Bone marrow (tissue), 2 donors: ENCODE data around the gene CRYGB.
"Not testable (repeated sequence)": the region's sequence is repeated elsewhere in the genome, so short reads cannot be mapped to it uniquely, and the experiment has no call there.

Source experiments
- DNase-seq, 2 donors: peaks; one replicate each; lab custom pipeline; 2025; lab: John Stamatoyannopoulos, UW

Gene CRYGB

DNA sequence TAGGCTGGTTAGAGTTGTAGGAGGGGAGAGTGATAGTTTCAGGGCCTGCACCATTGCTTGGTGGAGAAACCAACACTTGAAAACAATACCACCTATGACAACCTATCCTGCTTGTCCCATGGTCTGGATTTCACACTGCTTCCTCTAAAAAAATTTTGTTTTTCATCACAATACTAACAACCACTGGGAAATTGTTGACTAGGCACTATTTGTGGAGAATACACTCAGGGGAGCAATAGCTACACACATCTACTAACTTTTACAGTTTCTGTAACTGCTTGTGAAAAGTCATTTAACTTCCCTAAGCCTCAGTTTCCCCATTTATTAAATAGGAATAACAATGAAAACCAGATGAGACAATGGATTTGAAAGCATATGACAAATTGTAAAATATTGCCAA, 4.1 kb upstream of the CRYGB start:
- no peak for DNase-seq

DNA sequence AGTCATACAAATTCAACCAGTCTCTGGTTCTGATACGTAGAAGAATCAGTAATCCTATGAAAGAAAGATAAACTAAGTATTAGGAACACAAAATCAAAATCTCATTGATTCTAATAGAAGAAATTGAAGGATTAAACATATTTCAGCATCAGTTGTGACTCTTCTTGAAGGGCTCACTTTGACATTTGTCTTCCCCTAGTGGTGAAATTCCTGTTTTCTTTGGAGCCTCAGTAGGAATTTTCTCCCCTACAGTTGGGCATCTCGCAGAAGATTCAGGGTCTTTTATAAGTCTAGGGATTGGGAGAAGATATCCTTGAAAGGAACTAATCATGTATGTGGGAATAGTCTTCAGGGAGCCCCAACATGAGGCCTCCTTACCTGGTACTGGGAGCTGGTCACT, 2.8 kb upstream of the CRYGB start:
- DNase-seq, result no peak

DNA sequence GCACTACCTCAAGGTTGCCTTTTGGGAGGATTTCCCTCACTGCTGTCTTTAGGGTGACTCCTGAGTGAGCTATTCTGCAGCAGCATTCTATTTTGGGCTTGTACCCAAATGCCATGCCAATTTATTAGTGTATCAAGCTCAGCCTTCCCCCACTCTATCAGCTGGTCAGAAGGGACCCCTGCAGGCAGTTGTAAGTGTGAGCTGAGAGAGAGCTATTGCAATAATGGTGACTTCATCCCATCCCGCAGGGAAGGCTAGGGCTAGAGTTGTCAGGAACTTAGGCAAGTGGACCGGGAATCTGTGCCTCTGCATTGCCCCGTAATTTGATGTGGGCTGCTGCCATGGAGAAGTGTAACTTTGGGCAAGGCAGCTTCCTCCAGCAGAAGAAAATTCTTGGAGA, 1.8 kb upstream of the CRYGB start:
- no peak for DNase-seq

DNA sequence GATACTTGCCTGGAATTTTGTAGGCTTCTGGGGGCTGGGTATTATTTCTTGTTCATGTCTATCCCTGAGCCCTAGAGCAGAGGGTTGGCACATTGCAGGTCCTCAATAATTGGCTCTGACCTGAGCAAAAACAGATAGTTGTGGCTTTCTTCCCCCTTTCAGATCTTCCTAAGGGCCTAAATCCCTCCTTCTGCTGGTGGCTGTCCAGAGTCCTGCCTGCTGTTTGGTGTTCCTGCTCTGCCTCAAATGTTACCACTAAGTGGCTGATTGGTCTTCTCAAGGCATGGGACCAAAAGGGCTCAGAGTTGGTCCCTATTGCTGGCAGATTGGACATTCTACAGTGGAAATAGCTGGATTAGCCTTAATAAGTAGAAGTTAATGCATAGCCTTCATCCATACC, 1.1 kb upstream of the CRYGB start:
- no peak for DNase-seq

DNA sequence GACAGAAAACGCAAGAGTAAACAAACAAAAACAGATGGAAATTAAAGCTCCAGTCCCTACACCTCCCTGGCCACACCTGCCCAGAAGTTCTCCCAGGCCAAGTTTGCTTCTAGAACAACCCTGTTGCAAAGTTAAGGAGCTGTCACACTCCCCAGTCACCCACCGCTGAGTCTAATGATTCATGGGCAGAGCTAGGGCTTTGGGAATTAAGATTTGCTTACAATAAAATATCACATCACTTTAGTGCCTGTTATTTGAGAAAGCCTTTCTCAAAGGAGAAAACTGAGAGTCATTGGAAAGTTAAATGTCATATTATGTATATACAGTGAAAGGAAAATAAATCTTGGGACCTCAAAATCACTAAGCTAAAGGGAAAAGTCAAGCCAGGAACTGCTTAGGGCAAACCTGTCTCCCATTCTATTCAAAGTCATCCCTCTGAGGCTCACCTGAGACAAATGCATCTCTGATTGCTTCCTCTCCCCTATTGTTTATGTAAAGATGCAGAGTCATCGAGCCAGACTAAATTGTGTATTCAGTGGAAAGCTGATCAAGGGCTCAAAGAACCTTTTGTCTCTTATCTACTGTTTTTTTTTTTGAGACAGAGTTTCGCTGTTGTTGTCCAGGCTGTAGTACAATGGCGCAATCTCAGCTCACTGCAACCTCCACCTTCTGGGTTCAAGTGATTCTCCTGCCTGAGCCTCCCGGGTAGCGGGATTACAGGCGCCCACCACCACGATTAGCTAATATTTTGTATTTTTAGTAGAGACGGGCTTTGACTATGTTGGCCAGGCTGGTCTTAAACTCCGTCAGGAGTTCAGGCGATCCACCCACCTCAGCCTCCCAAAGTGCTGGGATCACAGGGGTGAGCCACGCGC, 2.8 kb downstream of the CRYGB start:
- no peak for DNase-seq

DNA sequence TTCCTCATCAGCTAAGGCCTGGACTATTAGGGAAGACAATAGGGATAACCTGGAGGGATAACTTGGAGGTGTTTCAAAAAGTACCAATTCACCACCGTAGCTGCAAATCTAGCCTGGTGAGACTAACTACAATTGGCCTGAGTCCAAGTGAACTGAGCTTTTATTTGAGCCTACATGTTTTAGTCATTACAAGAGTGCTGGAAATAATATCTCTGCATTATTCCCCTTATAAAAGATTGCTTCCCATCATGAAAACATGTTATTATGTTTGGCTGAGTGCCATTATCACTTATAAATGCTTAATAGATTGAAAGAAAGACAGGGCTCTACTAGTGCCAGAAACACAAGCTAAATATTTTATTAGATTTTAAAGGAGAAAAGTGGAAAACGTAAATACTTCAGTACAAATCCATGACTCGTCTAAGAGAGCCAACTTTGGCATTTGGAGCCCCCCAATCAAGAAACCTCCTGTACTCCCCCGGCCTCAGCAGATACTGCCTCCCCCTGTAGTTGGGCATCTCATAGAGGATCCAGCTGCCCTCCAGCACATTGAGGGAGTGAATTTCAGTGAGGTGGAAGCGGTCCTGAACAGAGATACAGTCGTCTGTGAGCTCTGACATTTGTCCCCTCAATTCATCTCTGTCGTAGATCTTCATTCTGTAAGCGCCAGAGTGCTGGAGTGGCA, 3.6 kb downstream of the CRYGB start:
- DNase-seq, result no peak

DNA sequence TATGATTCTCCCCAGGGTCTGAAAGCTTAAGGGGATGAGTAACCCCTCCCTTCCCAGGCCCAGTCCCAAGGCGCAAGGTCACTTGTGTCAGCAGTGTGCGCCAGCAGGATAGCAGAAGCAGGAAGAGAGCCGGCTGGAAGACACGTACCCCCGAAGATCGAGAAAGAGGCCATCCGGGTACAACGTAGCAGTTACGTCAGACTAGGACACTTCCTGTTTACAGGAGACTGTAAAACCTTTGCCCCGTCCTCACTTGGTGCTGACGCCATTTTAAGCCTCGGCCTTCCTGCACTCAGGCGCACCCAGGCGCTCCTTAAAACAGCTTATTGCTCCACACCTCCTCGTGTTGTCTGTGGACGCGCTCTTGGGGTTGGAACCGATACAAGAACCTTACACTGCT, 6.5 kb downstream of the CRYGB start:
- DNase-seq, result no peak

DNA sequence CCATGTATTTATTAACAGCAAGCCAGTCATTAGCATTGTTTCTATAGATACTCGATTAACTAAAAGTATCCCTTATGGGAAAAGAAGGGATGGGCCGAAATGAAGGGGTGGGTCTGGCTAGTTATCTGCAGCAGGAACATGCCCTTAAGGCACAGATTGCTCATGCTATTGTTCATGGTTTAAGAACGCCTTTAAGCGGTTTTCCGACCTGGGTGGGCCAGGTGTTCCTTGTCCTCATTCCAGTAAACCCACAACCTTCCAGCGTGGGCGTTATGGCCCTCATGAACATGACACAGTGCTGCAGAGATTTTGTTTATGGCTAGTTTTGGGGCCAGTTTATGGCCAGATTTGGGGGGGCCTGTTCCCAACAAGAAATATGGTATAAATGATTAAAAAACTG, 7.6 kb downstream of the CRYGB start:
- DNase-seq, result not testable (repeated sequence)

DNA sequence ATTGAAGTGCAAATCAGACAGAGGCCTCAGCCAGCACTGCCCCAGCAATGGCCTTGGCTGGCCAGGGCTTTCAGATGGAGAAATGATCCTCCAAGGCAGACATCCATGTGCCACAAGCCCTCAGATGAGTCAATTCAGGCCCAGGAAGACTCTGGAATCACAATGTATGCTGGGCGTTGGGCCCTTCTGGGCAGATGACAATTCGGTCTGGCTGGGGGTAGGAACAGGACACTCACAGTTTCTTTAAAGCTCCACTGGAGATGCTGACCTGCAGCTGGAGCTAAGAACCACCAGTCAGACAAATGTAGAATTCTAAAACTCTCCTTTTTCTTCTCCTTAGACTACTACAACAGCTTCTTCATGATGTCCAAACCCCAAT, 9.3 kb downstream of the CRYGB start:
- no peak for DNase-seq

DNA sequence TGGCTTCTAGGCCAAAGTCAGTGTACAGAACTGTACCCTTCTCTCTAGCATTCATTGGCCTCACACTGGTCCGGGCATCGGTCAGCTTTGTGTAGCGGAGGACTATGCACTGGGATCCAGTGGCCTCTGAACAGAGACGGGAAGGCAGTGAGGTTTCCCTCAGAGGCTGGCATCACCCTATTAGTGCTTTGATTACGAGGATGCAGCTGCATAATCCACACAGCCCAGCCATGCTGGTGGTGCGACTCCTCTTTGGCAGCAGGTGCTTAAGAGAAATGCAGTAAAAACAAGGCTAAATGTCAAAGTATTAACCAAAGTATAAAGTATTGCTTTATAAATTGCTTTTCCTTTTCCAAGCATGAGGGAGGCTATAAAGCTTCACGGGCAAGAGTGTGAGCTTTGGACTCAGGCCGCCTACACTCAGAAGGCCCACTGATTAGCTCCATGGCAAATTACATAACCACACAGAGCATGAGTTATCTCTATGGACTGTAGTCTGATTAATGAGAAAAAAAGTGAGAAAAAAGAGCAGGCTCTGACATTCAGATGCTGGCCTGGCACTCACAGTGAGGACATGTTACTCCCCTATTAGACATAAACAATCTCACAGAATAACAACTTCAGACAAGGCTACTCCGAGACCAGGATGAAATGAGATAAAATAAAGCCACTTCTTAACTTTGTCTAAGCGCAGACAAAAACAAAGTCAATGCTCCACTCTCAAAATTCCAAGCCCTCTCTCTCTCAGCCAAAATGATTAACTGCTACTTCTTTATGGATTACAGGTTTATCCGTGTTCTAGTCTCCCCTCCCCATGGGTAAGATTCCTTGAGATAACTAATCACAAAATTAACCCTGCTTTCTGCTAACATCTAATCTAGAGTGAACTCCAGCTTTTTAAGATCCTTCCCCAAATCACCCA, 9.9 kb downstream of the CRYGB start:
- DNase-seq, result no peak

DNA sequence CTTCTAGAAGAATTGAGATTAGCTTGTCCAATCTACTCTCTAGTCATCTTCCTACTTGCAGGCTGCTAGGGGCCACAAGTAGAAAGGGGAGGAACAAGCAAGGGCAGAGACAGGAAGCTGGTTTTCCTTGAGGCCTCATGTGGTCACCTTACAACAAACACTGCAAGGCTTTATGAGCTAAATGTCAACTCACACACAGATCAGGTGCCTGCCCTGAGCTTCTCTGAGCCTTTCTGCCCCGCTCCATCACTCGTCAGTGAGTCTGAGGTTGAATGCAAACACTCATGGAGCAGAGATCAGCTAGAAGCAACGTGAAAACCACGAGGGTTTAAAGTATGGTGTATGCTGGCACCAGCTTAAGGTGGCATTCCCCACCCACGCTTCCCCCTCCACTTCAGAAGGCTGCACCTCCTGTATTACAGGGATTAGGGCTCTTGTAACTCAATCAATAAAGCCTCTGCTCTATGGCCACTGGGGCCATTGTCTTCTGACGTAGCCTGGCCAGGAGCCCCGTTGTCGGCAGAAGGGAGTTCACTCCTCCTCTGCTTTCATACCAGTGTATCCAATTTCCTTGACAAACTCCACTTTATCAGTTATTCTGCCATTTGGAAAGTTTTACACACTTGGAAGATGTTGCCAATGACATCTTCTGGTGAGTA, 10.9 kb downstream of the CRYGB start:
- DNase-seq, result peak in 1 of 2 donors; percentile 9

DNA sequence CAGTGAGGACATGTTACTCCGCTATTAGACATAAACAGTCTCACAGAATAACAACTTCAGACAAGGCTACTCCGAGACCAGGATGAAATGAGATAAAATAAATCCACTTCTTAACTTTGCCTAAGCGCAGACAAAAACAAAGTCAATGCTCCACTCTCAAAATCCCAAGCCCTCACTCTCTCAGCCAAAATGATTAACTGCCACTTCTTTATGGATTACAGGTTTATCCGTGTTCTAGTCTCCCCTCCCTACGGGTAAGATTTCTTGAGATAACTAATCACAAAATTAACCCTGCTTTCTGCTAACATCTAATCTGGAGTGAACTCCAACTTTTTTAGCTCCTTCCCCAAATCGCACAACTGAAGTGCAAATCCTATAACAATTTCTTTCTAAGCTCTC, 15.2 kb downstream of the CRYGB start:
- DNase-seq, result no peak

DNA sequence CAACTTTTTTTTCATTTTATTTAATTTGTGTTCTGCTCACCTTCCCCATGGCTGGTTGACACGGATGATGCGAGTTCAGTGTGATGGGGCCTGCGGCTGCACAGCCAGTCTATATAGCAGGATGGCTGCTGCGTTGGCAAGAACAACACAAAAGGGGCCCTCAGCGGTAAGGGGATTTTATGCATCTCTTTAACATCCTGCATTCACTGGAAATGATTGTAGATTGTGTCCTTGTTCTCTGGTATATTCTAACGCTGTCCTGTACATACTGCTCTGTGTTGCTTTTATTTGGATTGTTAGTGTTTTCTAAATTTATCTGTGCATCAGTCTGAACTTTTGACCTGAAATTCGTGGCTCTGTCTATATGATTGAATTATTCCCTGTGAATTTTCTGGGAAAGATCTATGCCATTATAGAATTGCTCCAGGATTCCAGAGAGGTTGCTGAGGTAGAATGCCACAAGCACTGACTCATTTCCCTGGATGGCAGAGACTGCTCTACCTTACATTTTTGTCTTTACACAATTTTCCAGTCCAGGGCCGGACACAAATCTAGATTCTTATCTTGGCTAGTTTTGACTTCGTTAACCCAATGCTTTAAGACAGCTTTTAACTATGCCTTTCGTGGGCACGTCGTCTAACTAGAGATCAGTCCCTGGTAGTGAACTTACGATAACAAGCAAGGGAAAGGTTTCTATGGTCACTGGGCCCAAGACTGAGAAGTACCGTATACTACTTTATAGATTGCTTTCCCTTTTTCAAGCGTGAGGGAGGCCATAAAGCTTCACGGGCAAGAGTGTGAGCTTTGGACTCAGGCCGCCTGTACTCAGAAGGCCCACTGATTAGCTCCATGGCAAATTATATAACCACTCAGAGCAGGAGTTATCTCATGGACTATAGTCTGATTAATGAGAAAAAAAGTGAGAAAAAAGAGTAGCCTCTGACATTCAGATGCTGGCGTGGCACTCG, 15.9 kb downstream of the CRYGB start, which contains the start of gene CRYGC:
TSS of gene CRYGC (minus strand) at position 85 of the 968 bp plus-strand sequence. CDS start at position 49, 36 bp downstream.
- no peak for DNase-seq

DNA sequence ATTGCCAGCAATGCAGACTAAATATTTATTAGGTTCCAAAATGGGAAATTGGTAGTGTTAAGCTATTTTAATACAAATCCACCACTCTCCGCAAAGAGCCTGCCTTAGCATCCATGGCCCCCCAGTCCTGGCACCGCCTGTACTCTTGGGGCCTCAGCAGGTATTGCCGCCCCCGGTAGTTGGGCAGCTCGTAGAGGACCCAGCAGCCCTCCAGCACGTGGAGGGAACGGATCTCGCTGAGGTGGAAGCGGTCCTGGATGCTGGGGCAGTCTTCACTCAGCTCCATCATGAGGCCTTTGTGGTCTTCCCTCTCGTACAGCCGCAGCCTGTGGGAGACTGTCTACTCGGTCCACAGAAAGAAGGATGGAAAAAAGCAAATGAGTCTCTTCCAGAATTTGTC, 17.8 kb downstream of the CRYGB start:
- DNase-seq, result no peak

DNA sequence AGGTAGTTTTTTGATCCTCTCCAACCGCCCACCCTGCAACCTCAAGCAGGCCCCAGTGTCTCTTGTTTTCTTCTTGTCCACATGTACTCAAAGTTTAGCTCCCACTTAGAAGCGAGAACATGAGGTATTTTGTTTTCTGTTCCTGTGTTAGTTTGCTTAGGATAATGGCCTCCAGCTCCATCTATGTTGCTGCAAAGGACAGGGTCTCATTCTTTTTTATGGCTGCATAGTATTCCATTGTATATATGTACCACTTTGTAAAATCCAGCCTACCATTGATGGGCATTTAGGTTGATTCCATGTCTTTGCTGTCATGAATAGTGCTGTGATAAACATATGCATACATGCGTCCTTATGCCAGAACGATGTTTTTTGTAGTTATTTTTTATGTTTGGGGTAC, 18.9 kb downstream of the CRYGB start:
- DNase-seq, result no peak

DNA sequence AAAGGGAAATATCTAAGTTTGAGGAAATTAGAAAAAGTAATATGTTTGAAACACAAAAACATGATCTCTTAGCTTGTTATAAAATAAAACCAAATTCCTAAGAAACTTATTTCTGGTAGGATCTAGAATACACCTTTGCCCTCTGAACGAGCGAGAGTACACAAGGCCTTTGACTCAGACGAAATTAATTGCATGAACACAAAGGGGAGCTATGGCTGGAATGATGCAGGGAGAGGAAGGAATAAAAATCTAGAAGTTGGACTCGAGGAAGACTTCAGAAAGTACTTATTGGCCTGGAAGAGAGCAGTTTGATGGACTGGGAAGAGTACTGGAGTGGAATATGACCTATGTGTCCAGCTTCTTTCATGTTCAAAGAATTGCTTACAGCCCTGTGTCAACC, 20.7 kb downstream of the CRYGB start:
- no peak for DNase-seq

DNA sequence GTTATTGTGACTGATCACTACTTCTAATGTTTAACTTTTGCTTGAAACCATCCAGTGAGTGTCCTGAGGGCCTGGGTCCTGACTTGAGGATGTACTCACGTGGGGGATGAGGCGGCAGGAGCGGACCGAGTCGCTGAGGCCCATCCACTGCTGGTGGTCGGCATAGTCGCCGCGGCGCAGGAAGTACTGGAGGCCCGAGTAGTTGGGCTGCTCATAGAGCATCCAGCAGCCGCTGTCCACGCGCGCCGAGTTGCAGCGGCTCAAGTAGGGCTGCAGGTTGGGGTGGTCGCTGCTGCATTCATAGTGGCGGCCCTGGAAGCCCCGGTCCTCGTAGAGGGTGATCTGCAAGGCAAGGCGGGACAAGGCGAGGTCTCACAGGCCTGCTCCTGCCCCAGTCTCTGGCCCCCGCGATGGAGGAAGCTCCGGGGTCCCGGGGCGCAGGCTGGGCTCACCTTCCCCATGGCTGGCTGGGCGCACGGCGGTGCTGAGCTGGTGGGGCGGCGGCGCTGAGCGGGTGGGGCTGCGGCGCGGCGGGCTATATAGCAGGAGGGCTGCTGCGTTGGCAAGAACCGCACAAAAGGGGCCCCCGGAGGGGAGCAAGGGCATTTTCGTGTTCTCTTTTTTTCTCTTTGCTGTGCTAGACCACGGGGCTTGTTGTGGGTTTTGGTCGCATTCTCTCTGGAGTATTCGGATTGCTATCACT, 21.8 kb downstream of the CRYGB start, which contains the start of gene CRYGD:
TSS of gene CRYGD (minus strand) at position 512 of the 703 bp plus-strand sequence. CDS start at position 461, 51 bp downstream.
- not testable (repeated sequence) for DNase-seq

DNA sequence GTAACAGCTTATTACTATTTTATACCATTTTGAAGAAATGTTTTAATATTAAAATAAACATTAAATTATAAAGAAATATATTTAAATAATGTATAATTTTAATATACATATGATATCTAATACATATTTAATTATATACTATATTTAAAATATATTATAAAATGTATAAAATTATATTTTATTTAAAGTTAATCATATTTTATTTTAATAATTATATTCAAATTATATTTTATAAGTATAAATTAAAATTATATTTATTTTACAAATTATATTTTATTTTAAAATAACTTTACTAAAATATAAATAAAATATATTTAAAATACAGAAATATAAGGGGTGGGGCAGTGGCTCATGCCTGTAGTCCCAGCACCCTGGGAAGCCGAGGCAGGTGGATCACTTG, 23.7 kb downstream of the CRYGB start:
- DNase-seq, result no peak

DNA sequence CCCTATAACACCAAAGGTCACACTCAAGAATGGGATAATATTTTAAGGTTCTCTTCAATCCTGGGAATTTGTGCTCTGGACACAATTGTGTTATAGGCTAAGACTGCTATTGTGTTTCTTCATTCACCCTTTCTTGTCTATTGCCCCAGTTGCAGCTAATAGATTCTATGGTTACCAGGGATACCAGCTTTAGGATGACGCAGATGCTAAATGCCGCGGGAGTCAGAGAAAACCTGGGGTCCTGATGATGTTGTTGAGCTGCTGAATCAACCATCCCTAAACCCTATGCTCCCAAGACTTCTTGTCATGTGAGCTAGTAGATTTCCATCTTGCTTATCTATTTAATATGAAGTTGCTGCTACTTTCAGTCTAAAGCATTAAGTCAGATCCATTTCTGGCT, 27.0 kb downstream of the CRYGB start:
- no peak for DNase-seq

DNA sequence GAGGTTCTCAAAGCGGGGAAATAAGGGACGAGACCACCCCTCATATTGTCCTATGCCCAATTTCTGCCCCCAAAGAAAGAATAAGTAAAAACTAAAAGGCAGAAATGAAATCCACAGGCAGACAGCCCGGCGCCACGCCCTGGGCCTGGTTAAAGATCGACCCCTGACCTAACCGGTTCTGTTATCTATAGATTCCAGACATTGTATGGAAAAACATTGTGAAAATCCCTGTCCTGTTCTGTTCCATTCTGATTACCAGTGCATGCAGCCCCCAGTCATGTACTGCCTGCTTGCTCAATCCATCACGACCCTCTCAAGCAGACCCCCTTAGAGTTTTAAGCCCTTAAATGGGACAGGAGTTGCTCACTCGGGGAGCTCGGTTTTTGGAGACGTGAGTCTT, 28.6 kb downstream of the CRYGB start:
- not testable (repeated sequence) for DNase-seq
